GM19023 (cell line): ENCODE measurements around the gene GPR162.

Experiments used
- ATAC-seq: cut with Tn5 transposase; IDR thresholded peaks from one replicate; pipeline ENCODE4 v1.9.1; 2021; ENCODE audit warnings: mild to moderate bottlenecking, moderate library complexity; ENCODE audit not compliant: unreplicated experiment

GPR162 gene

GRCh38 chr12:6822426-6823135 is 960 bp downstream of the GPR162 start:
- ATAC-seq = no peak

GRCh38 chr12:6823182-6824084 is 1.8 kb downstream of the GPR162 start:
- no peak for ATAC-seq

- ATAC-seq = no peak
Observed at GRCh38 chr12:6824085-6824775, 2.6 kb downstream of the GPR162 start.

GRCh38 chr12:6824901-6825381 is 3.3 kb downstream of the GPR162 start:
- no peak for ATAC-seq

- ATAC-seq = no peak
Observed at GRCh38 chr12:6825398-6826124, 3.9 kb downstream of the GPR162 start.

GRCh38 chr12:6826125-6826733 is 4.6 kb downstream of the GPR162 start:
- no peak for ATAC-seq

- ATAC-seq = no peak
Observed at GRCh38 chr12:6826734-6827436, 5.3 kb downstream of the GPR162 start.

GRCh38 chr12:6827437-6827911 is 5.9 kb downstream of the GPR162 start:
- no peak for ATAC-seq

GRCh38 chr12:6827982-6828780 is 6.6 kb downstream of the GPR162 start, which contains the start of gene P3H3:
TSS of gene P3H3 (plus strand) at chr12:6828407. CDS start at chr12:6828441, 34 bp downstream.
- ATAC-seq = no peak

GRCh38 chr12:6828781-6829535 is 7.3 kb downstream of the GPR162 start:
- ATAC-seq = no peak

- ATAC-seq = no peak
Observed at GRCh38 chr12:6829536-6830220, 8.1 kb downstream of the GPR162 start.

GRCh38 chr12:6830286-6830890 is 8.8 kb downstream of the GPR162 start:
- no peak for ATAC-seq

- ATAC-seq = no peak
Observed at GRCh38 chr12:6830999-6831398, 9.4 kb downstream of the GPR162 start.

- no peak for ATAC-seq
Observed at GRCh38 chr12:6831450-6831995, 9.9 kb downstream of the GPR162 start.

- no peak for ATAC-seq
Observed at GRCh38 chr12:6832125-6832524, 10.5 kb downstream of the GPR162 start.

- ATAC-seq = no peak
Observed at GRCh38 chr12:6833189-6833890, 11.7 kb downstream of the GPR162 start.
